AG04449 (cell line): ENCODE data around the gene GSTA3.
"Not testable (repeated sequence)": the region's sequence is repeated elsewhere in the genome, so short reads cannot be mapped to it uniquely, and the experiment has no call there.

Source experiments
- CTCF ChIA-PET: fragments of 350-600 bp; formaldehyde crosslinking; extraction: SDS; loops from one replicate; lab custom pipeline; 2021; ENCODE audit warnings: antibody characterized with exemption; lab: Yijun Ruan, JAX
- POLR2A ChIA-PET: fragments of 400-600, 350-600 bp; formaldehyde crosslinking; extraction: SDS; loops from one replicate; lab custom pipeline; 2020; ENCODE audit warnings: antibody characterized with exemption, inconsistent platforms; lab: Yijun Ruan, JAX
- DNase-seq: peaks from one replicate; pipeline ENCODE4 v3.0.0-alpha.2; 2010; ENCODE audit warnings: low read depth, low spot score
- H3K4me3 ChIP-seq: 2 replicates; pipeline ENCODE4 v1.5.1; 2011; ENCODE audit warnings: low read depth, mild to moderate bottlenecking, control low read depth, low read length
- CTCF ChIP-seq: IDR thresholded peaks from one replicate; pipeline ENCODE4 v1.5.1; 2011; ENCODE audit warnings: mild to moderate bottlenecking, moderate library complexity, low read length, control low read depth, inconsistent platforms; ENCODE audit not compliant: insufficient read depth; ENCODE audit errors: missing control alignments

Gene GSTA3

GRCh38 chr6:52914516-52914915, 5.0 kb upstream of the GSTA3 start:
- ChIA-PET POLR2A (no interaction called here), CTCF (no interaction called here)

GRCh38 chr6:52910091-52910490, 593 bp upstream of the GSTA3 start:
- CTCF ChIA-PET: no interaction called here
- POLR2A ChIA-PET: no interaction called here
- no peak for TF ChIP-seq CTCF
- H3K4me3 ChIP-seq: no peak overlapping the region
- DNase-seq: no peak

More at GRCh38 chr6:52914516-52914915, 5.0 kb upstream of the GSTA3 start:
- DNase-seq: no peak
- no peak for TF ChIP-seq CTCF
- H3K4me3 ChIP-seq: no peak overlapping the region

GRCh38 chr6:52909131-52909530, 367 bp downstream of the GSTA3 start:
- no peak for TF ChIP-seq CTCF
- POLR2A ChIA-PET: no interaction called here
- CTCF ChIA-PET: no interaction called here

GRCh38 chr6:52908526-52908925, 972 bp downstream of the GSTA3 start:
- DNase-seq: no peak
- no peak overlapping the region for H3K4me3 ChIP-seq
- TF ChIP-seq CTCF: no peak
- CTCF ChIA-PET: no interaction called here
- POLR2A ChIA-PET: no interaction called here

More at GRCh38 chr6:52909131-52909530, 367 bp downstream of the GSTA3 start:
- no peak for DNase-seq
- H3K4me3 ChIP-seq: no peak overlapping the region

- DNase-seq: no peak
Observed at GRCh38 chr6:52904562-52905279, 4.8 kb downstream of the GSTA3 start.

GRCh38 chr6:52900536-52900935, 9.0 kb downstream of the GSTA3 start:
- no peak overlapping the region for H3K4me3 ChIP-seq
- no peak for DNase-seq
- TF ChIP-seq CTCF: no peak
- ChIA-PET CTCF (no interaction called here), POLR2A (no interaction called here)

More at GRCh38 chr6:52904562-52905279, 4.8 kb downstream of the GSTA3 start:
- TF ChIP-seq CTCF: peak; percentile 7
- no peak overlapping the region for H3K4me3 ChIP-seq
- CTCF ChIA-PET: interaction anchor here (0.8 kb wide), 1 partner anchor 16 kb away, joined by 3 read pairs; no protein-coding TSS in a partner anchor
- POLR2A ChIA-PET: no interaction called here

- DNase-seq, H3K4me3 ChIP-seq, POLR2A ChIA-PET: not testable (repeated sequence)
- CTCF ChIA-PET: interaction anchor here (0.6 to 2.1 kb wide), 3 partner anchors 10 to 161 kb away, joined by 3 to 5 read pairs (median 3); no protein-coding TSS in a partner anchor
Observed at GRCh38 chr6:52895790-52896189, 13.7 kb downstream of the GSTA3 start.
